IMR-90 (cell line): ENCODE data around the gene MGAT5. TPM values are rescaled to one million over a fixed set of nuclear protein-coding genes. Genes with fewer than 3 reads are reported as not detected.

Experiments
- ATAC-seq: fragments of 200-7000 bp; cut with Tn5 transposase; 2 replicates; pipeline ENCODE4 v1.9.1; 2020; ENCODE audit warnings: low read depth, mild to moderate bottlenecking, moderate library complexity
- BruUV-seq: library from RNA; stranded (reverse); fragments of 400-500 nt; replicated peaks from 2 replicates; lab custom pipeline; 2021; lab: Mats Ljungman, UMichigan
- CTCF ChIA-PET: fragments of 300-600 bp; formaldehyde crosslinking; extraction: SDS; loops from one replicate; lab custom pipeline; 2021; ENCODE audit warnings: antibody characterized with exemption; lab: Yijun Ruan, JAX
- POLR2A ChIA-PET: fragments of 300-600 bp; sonication (Branson Sonifier 250); formaldehyde crosslinking; loops from one replicate; lab custom pipeline; 2022; ENCODE audit warnings: antibody characterized with exemption; ENCODE audit not compliant: unreplicated experiment; lab: Charles Lee
- DNase-seq: peaks from one replicate; pipeline ENCODE4 v3.0.0; 2013
- H2AFZ ChIP-seq: replicated peaks from 2 replicates; pipeline ENCODE3; 2013; ENCODE audit warnings: low read length, mild to moderate bottlenecking; ENCODE audit not compliant: poor library complexity
- H2AK5ac ChIP-seq: 2 replicates; pipeline ENCODE4 v1.6.1; 2013; ENCODE audit warnings: low read depth, low read length, inconsistent platforms
- H2AK9ac ChIP-seq: replicated peaks from 2 replicates; pipeline ENCODE3; 2013; ENCODE audit warnings: mild to moderate bottlenecking, low read depth, low read length, moderate library complexity; ENCODE audit not compliant: poor library complexity
- H2BK120ac ChIP-seq: 2 replicates; pipeline ENCODE4 v1.6.1; 2013; ENCODE audit warnings: low read depth, low read length, inconsistent platforms
- H2BK15ac ChIP-seq: 3 replicates; pipeline ENCODE4 v1.6.1; 2013; ENCODE audit warnings: low read depth, low read length, inconsistent platforms
- H2BK20ac ChIP-seq: 2 replicates; pipeline ENCODE4 v1.6.1; 2013; ENCODE audit warnings: low read depth, mild to moderate bottlenecking, inconsistent platforms, low read length, moderate library complexity
- H2BK5ac ChIP-seq: 2 replicates; pipeline ENCODE4 v1.6.1; 2013; ENCODE audit warnings: mild to moderate bottlenecking, low read depth, low read length, inconsistent platforms; ENCODE audit not compliant: poor library complexity, severe bottlenecking
- H3K14ac ChIP-seq: replicated peaks from 2 replicates; pipeline ENCODE4 v1.6.1; 2013; ENCODE audit warnings: low read depth, low read length, inconsistent platforms
- H3K18ac ChIP-seq: 2 replicates; pipeline ENCODE4 v1.6.1; 2013; ENCODE audit warnings: low read depth, low read length, control low read depth
- H3K23ac ChIP-seq: 2 replicates; pipeline ENCODE4 v1.6.1; 2013; ENCODE audit warnings: low read depth, low read length, inconsistent platforms
- H3K27ac ChIP-seq: 2 replicates; pipeline ENCODE4 v1.5.1; 2013; ENCODE audit warnings: mild to moderate bottlenecking, control low read depth, low read length; ENCODE audit not compliant: insufficient read depth
- H3K27me3 ChIP-seq: 2 replicates; pipeline ENCODE4 v1.6.1; 2013; ENCODE audit warnings: low read length; ENCODE audit not compliant: control insufficient read depth, insufficient read depth
- H3K36me3 ChIP-seq: 2 replicates; pipeline ENCODE4 v1.6.1; 2013; ENCODE audit warnings: low read length, mixed read lengths; ENCODE audit not compliant: control insufficient read depth, insufficient read depth
- H3K4ac ChIP-seq: 2 replicates; pipeline ENCODE4 v1.6.1; 2013; ENCODE audit warnings: low read depth, low read length, inconsistent platforms
- H3K4me1 ChIP-seq: 2 replicates; pipeline ENCODE4 v1.6.1; 2013; ENCODE audit warnings: low read length, mixed read lengths; ENCODE audit not compliant: control insufficient read depth, insufficient read depth
- H3K4me2 ChIP-seq: 2 replicates; pipeline ENCODE4 v1.6.1; 2013; ENCODE audit warnings: low read depth, mild to moderate bottlenecking, control low read depth, low read length, moderate library complexity
- H3K4me3 ChIP-seq: 2 replicates; pipeline ENCODE4 v1.5.1; 2013; ENCODE audit warnings: low read depth, mild to moderate bottlenecking, control low read depth, low read length, moderate library complexity; ENCODE audit not compliant: insufficient read depth
- H3K56ac ChIP-seq: 2 replicates; pipeline ENCODE4 v1.6.1; 2013; ENCODE audit warnings: low read length, inconsistent platforms; ENCODE audit not compliant: insufficient read depth; ENCODE audit errors: extremely low read depth
- H3K79me1 ChIP-seq, 2 experiments: 2 replicates each; pipeline ENCODE4 v1.6.1; 2013; ENCODE audit warnings: low read length in 2 of 2, inconsistent platforms in 1 of 2, low read depth in 1 of 2
- H3K9ac ChIP-seq: 2 replicates; pipeline ENCODE4 v1.6.1; 2013; ENCODE audit warnings: low read depth, low read length, control low read depth
- H3K9me1 ChIP-seq: 2 replicates; pipeline ENCODE4 v1.6.1; 2013; ENCODE audit warnings: low read length, inconsistent platforms; ENCODE audit not compliant: insufficient read depth
- H3K9me3 ChIP-seq: 2 replicates; pipeline ENCODE4 v1.6.1; 2013; ENCODE audit warnings: low read length; ENCODE audit not compliant: control insufficient read depth, insufficient read depth
- H4K20me1 ChIP-seq: 2 replicates; pipeline ENCODE4 v1.6.1; 2013; ENCODE audit warnings: low read length, inconsistent platforms; ENCODE audit not compliant: insufficient read depth
- H4K5ac ChIP-seq: 2 replicates; pipeline ENCODE4 v1.6.1; 2013; ENCODE audit warnings: mild to moderate bottlenecking, low read depth, low read length, control low read depth
- H4K8ac ChIP-seq, 2 experiments: 2 replicates each; pipeline ENCODE4 v1.6.1; 2013; ENCODE audit warnings: low read depth in 2 of 2, low read length in 2 of 2, control low read depth in 1 of 2, inconsistent platforms in 1 of 2
- H4K91ac ChIP-seq: 2 replicates; pipeline ENCODE4 v1.6.1; 2013; ENCODE audit warnings: low read depth, low read length, inconsistent platforms; ENCODE audit not compliant: insufficient read depth
- FOS ChIP-seq: fragments of 150-350 bp; IDR thresholded peaks from 2 replicates; pipeline ENCODE4 v1.6.1; 2016; ENCODE audit warnings: low read depth, low read length
- MAFK ChIP-seq: IDR thresholded peaks from 2 replicates; pipeline ENCODE4 v1.6.1; 2012; ENCODE audit warnings: low read depth, low read length, improper control_type of control experiment
- RFX5 ChIP-seq: IDR thresholded peaks from 2 replicates; pipeline ENCODE4 v1.8.0; 2012; ENCODE audit warnings: low read depth, mild to moderate bottlenecking, low read length, moderate library complexity
- WGBS, 2 experiments: methylation state at CpG; one replicate each; pipeline versions ENCODE4 v1.1.5 to v1.1.7; 2013; ENCODE audit warnings: missing lambda C conversion rate in 2 of 2; ENCODE audit not compliant: insufficient read length in 1 of 2; ENCODE audit errors: extremely low coverage in 2 of 2; 5-methylcytosine and 5-hydroxymethylcytosine counted together
- dilution Hi-C: fragments of 300-500 bp; cut with HindIII; formaldehyde crosslinking; loops from one replicate; pipeline ENCODE4 v1.14.3; 2018; ENCODE audit warnings: low sequenced_read_pairs; ENCODE audit not compliant: unreplicated experiment
- in situ Hi-C: fragments of 300-500 bp; cut with MboI; formaldehyde crosslinking; loops from 3 replicates; pipeline ENCODE4 v1.14.3; 2019; ENCODE audit warnings: low sequenced_read_pairs, inconsistent platforms, mixed read lengths
- intact Hi-C: fragments of 100-400 bp; cut with micrococcal nuclease; formaldehyde crosslinking; loops from 2 replicates; pipeline ENCODE4 v1.10.0; 2022
- polyA plus RNA-seq, 3 experiments: library from polyadenylated mRNA; depleted of rRNA; stranded (reverse); fragments of >200 nt; gene quantifications; 2 replicates each; pipeline ENCODE4 v1.2.3, GENCODE V29; 2012; ENCODE audit warnings: low replicate concordance in 1 of 3
- total RNA-seq: library from RNA; depleted of rRNA; stranded (reverse); fragments of >200 nt; gene quantifications from 2 replicates; pipeline ENCODE4 v1.2.3, GENCODE V29; 2012

MGAT5 gene
- total and polyA plus RNA-seq, 2 of the 4 experiments (the other 2 are of a cell fraction) = 22.9 to 59.9 TPM

- in situ Hi-C loops = loop anchor here (5.0 kb wide), 1 partner anchor 436 kb away; no protein-coding TSS in a partner anchor
- ATAC-seq = peak; percentile 7
- no peak overlapping the region for H3K4me2 ChIP-seq
Observed at GRCh38 chr2:134461511-134461910, 207.6 kb downstream of the MGAT5 start.

More at GRCh38 chr2:134461511-134461910, 207.6 kb downstream of the MGAT5 start:
- Histone ChIP-seq H2BK15ac (no peak overlapping the region), H3K18ac (no peak overlapping the region), H4K8ac (no peak overlapping the region), H3K4me3 (no peak overlapping the region), H4K91ac (no peak overlapping the region), H3K9me1 (no peaks in the 10 kb centered on the region), H2AK9ac (no peak overlapping the region), H2BK120ac (no peak overlapping the region), H2BK5ac (no peak overlapping the region), H3K36me3 (peaks cover 1% of the 10 kb centered on the region; the same call in 1 of the 2 replicates), H3K9ac (no peak overlapping the region), H3K27me3 (peaks cover 21% of the 10 kb centered on the region), H3K23ac (no peak overlapping the region), H4K20me1 (no peaks in the 10 kb centered on the region), H2AK5ac (no peak overlapping the region), H2AFZ (no peak overlapping the region), H4K5ac (no peak overlapping the region), H3K14ac (no peak overlapping the region), H3K9me3 (no peaks in the 10 kb centered on the region), H2BK20ac (no peak overlapping the region), H3K56ac (no peak overlapping the region), H3K79me1 (no peaks in the 10 kb centered on the region), H3K4ac (no peak overlapping the region), H3K4me1 (no peaks in the 10 kb centered on the region), H3K27ac (no peak overlapping the region)
- CTCF ChIA-PET = no interaction called here
- dilution Hi-C loops = no loop called here
- no peak for TF ChIP-seq MAFK
- peak; percentile 83 for TF ChIP-seq RFX5
- no peak for TF ChIP-seq FOS
- 92% methylated on average over 2 of the region's 6 CpGs; no CpG with 5 or more reads in 1 of the 2 experiments for WGBS, 2 experiments
- no TSS peak for BruUV-seq
- intact Hi-C loops = no loop called here
- DNase-seq = peak; percentile 31
- POLR2A ChIA-PET = no interaction called here
